Fibroblast of skin of scalp (primary cell): ENCODE measurements around the gene ATP5F1C.

ENCODE experiments used
- DNase-seq: peaks from one replicate; pipeline ENCODE4 v3.0.0-alpha.2; 2013

ATP5F1C gene

DNA sequence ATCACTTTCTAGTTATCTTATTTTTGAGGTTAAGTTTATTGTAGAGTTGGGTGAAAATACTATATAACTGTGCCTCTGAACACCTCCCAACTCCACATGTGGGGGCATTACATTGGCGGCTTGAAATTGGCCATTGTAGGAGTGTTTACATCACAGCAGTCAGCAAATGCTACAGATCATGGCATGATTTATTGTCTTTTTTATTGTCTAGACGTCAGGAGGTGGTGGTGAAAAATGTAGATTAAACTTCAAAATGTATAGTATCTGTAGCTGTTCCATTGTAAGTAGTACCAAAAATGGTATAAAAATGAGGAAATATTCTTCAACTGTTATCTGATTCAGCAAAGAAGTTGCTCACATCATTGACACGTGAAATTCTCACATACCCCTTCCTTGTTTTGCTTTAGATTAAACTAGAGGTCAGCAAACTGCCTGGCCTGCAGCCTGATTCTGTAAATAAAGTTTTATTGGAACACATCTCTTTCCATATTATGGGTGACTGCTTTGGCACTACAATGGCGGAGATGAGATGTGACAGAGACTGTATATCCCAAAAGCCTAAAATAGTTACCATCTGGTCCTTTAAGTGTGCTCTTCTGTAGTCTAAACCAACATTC, 65.4 kb downstream of the ATP5F1C start:
- DNase-seq, result no peak

DNA sequence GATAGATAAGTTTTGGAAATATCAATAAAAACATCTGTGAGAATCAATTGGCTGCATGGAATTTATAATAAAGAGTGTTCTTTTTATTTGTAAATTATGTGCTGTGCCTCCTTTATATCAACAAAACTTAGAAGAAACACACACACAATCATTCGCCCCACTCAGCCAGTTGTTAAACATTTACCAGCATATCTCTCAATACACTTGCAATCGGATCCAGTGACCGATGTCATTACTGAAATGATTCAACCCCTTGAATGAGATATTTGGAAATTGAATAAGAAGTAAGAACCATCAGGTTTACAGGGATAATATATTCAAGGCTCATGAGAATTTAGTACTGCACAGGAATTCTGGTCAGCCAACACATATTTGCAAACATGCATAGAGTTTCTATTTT, 65.9 kb downstream of the ATP5F1C start:
- DNase-seq, result no peak

DNA sequence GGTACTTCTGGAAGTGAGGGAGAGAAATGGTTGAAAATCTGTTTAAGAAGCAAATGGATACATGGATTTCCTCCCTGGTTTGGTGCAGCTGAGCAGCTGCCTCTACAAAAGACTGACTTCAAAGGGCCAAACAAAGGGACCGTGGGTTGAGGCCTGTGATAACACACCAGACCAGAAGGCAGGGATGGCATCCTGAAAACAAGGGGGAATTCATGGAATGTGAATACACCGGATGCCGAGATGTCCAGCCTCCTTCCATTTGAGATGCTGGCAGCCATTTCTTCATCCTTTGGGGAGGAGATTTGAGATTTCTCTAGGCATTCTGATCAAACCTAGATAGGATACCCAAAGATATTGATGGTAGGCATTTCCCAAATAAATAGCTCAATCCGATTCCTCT, 67.2 kb downstream of the ATP5F1C start:
- peak; percentile 2 for DNase-seq

DNA sequence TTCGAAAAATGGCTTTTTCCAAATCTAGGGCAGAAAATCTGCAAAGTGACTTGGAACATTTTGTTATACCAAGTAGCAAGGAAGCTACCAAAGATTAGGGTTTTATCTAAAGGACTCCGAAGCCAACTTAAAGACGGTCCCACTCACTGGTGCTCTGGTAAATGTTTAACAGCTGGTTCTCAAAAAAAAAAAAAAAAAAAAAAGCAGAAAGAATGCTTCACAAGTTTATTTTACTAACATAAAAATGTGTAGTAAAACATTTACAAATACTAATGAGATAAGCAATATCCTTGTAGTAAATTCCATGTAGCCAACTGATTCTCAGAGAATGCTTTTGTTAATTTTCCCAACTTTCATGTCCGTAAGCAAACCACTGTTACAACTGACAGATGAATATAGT, 68.7 kb downstream of the ATP5F1C start:
- no peak for DNase-seq

DNA sequence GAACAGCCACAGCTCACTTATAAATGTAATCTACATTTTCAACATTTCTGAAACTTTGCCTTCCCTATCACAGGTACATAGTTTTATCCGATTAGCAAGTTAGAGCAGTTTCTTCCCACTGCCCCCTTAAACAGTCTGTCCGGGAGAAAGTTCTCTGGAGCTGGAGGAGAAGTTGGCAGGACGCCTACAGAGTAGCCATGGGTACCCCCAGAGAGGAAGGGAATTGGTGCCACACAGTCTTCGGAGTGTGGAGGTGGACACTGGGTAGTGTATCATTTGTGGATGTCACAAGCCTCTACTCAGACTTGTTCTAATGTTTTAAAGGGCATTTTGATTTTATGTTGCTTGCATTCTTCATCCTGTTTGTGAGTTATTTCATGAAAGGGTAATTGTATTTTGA, 69.3 kb downstream of the ATP5F1C start:
- DNase-seq, result no peak
